GM23338 (cell line): ENCODE results near the gene OPTN. TPM values are rescaled to one million over a fixed set of nuclear protein-coding genes. Genes with fewer than 3 reads are reported as not detected.

Experiments
- ATAC-seq: fragments of 200-7000 bp; cut with Tn5 transposase; 3 replicates; pipeline ENCODE4 v1.9.1; 2020
- DNase-seq: peaks from one replicate; pipeline ENCODE4 v3.0.0-alpha.2; 2015; ENCODE audit warnings: low spot score
- H2AFZ ChIP-seq: fragments of 200-600 bp; sonication (generic); 2 replicates; pipeline ENCODE4 v1.8.0; 2016; ENCODE audit warnings: antibody characterized with exemption, mild to moderate bottlenecking, moderate library complexity
- H3F3A ChIP-seq: fragments of 200-600 bp; sonication (generic); replicated peaks from 2 replicates; pipeline ENCODE4 v1.8.0; 2017; ENCODE audit warnings: antibody characterized with exemption, mixed run types, low read depth
- H3K27ac ChIP-seq: fragments of 200-600 bp; sonication (generic); 2 replicates; pipeline ENCODE4 v1.6.1; 2016; ENCODE audit warnings: low read depth
- H3K27me3 ChIP-seq: fragments of 200-600 bp; sonication (generic); 2 replicates; pipeline ENCODE4 v1.8.0; 2016; ENCODE audit warnings: mild to moderate bottlenecking, mixed run types, moderate library complexity; ENCODE audit not compliant: insufficient read depth
- H3K36me3 ChIP-seq: fragments of 200-600 bp; sonication (generic); 2 replicates; pipeline ENCODE4 v1.8.0; 2016; ENCODE audit warnings: mild to moderate bottlenecking; ENCODE audit not compliant: insufficient read depth
- H3K4me1 ChIP-seq: fragments of 200-600 bp; sonication (generic); 2 replicates; pipeline ENCODE4 v1.8.0; 2016; ENCODE audit warnings: mild to moderate bottlenecking, moderate library complexity; ENCODE audit not compliant: insufficient read depth
- H3K4me2 ChIP-seq: fragments of 200-600 bp; sonication (generic); 2 replicates; pipeline ENCODE4 v1.7.1; 2017; ENCODE audit warnings: mixed run types
- H3K4me3 ChIP-seq: fragments of 200-600 bp; sonication (generic); 2 replicates; pipeline ENCODE4 v1.6.1; 2016; ENCODE audit warnings: mixed run types
- H3K79me2 ChIP-seq: fragments of 200-600 bp; sonication (generic); replicated peaks from 2 replicates; pipeline ENCODE4 v1.8.0; 2017; ENCODE audit warnings: mild to moderate bottlenecking; ENCODE audit not compliant: insufficient read depth
- H3K9me2 ChIP-seq: fragments of 200-600 bp; sonication (generic); 2 replicates; pipeline ENCODE4 v1.8.0; 2017; ENCODE audit not compliant: insufficient read depth
- H4K20me1 ChIP-seq: fragments of 200-600 bp; sonication (generic); replicated peaks from 2 replicates; pipeline ENCODE4 v1.8.0; 2017; ENCODE audit warnings: mild to moderate bottlenecking; ENCODE audit not compliant: insufficient read depth
- H3K27ac Mint-ChIP-seq: 2 replicates; pipeline ENCODE4 v1.8.0; 2020; ENCODE audit warnings: inconsistent platforms, mild to moderate bottlenecking, moderate library complexity, mixed read lengths
- H3K27me3 Mint-ChIP-seq: 3 replicates; pipeline ENCODE4 v1.8.0; 2022; ENCODE audit warnings: low read depth, mild to moderate bottlenecking, moderate library complexity, mixed read lengths, inconsistent platforms; ENCODE audit not compliant: insufficient read depth, poor library complexity
- H3K36me3 Mint-ChIP-seq: 3 replicates; pipeline ENCODE4 v1.8.0; 2021; ENCODE audit warnings: low read depth, mild to moderate bottlenecking, inconsistent platforms, moderate library complexity, mixed read lengths
- H3K4me1 Mint-ChIP-seq: 3 replicates; pipeline ENCODE4 v1.8.0; 2020; ENCODE audit warnings: mild to moderate bottlenecking, inconsistent platforms, mixed read lengths
- H3K4me3 Mint-ChIP-seq: 3 replicates; pipeline ENCODE4 v1.8.0; 2021; ENCODE audit warnings: moderate library complexity, mild to moderate bottlenecking, inconsistent platforms, mixed read lengths
- H3K9me3 Mint-ChIP-seq: 3 replicates; pipeline ENCODE4 v1.8.0; 2020; ENCODE audit warnings: moderate library complexity, mild to moderate bottlenecking, inconsistent platforms, mixed read lengths
- CREB1 ChIP-seq: fragments of 250-450 bp; sonication (Bioruptor Pico); IDR thresholded peaks from 2 replicates; pipeline ENCODE4 v1.5.0; 2020; ENCODE audit warnings: low read depth, mild to moderate bottlenecking, moderate library complexity
- CTCF ChIP-seq, 2 experiments: fragments of 200-600 bp in 1 of 2; sonication (generic) in 1 of 2; conservative IDR thresholded peaks; 2 replicates each; pipeline versions ENCODE4 v1.5.1 to v1.6.1; 2016 to 2017; ENCODE audit warnings: antibody characterized with exemption in 2 of 2, low read depth in 2 of 2, mild to moderate bottlenecking in 2 of 2, moderate library complexity in 1 of 2
- ETS1 ChIP-seq: IDR thresholded peaks from 2 replicates; pipeline ENCODE4 v1.6.1; 2016; ENCODE audit warnings: antibody characterized with exemption
- EZH2 ChIP-seq: fragments of 200-600 bp; sonication (generic); IDR thresholded peaks from one replicate; pipeline ENCODE4 v1.8.0; 2017; ENCODE audit warnings: antibody characterized with exemption, mild to moderate bottlenecking, low read depth; ENCODE audit not compliant: unreplicated experiment
- EZH2phosphoT487 ChIP-seq: fragments of 200-600 bp; sonication (generic); IDR thresholded peaks from one replicate; pipeline ENCODE4 v1.8.1; 2018; ENCODE audit warnings: antibody characterized with exemption; ENCODE audit not compliant: unreplicated experiment
- JUNB ChIP-seq: IDR thresholded peaks from one replicate; pipeline ENCODE4 v1.6.1; 2016; ENCODE audit warnings: antibody characterized with exemption; ENCODE audit not compliant: unreplicated experiment
- NANOG ChIP-seq: IDR thresholded peaks from 2 replicates; pipeline ENCODE4 v1.6.1; 2016; ENCODE audit warnings: antibody characterized with exemption, borderline replicate concordance
- POLR2AphosphoS5 ChIP-seq: IDR thresholded peaks from 2 replicates; pipeline ENCODE4 v1.6.1; 2016; ENCODE audit warnings: antibody characterized with exemption, low read depth
- REST ChIP-seq: IDR thresholded peaks from one replicate; pipeline ENCODE4 v1.6.1; 2018; ENCODE audit warnings: antibody characterized with exemption; ENCODE audit not compliant: unreplicated experiment
- STAT1 ChIP-seq: IDR thresholded peaks from one replicate; pipeline ENCODE4 v1.6.1; 2016; ENCODE audit warnings: antibody characterized with exemption; ENCODE audit not compliant: unreplicated experiment
- ZNF114 ChIP-seq: fragments of 250-450 bp; sonication (Bioruptor Pico); IDR thresholded peaks from 2 replicates; pipeline ENCODE4 v1.5.0; 2020; ENCODE audit warnings: mild to moderate bottlenecking, moderate library complexity
- ZNF331 ChIP-seq: fragments of 250-450 bp; sonication (Bioruptor Pico); IDR thresholded peaks from 2 replicates; pipeline ENCODE4 v1.5.0; 2020; ENCODE audit warnings: low read depth, mild to moderate bottlenecking, moderate library complexity
- ZNF462 ChIP-seq: fragments of 250-450 bp; sonication (Bioruptor Pico); IDR thresholded peaks from 2 replicates; pipeline ENCODE4 v1.5.0; 2020; ENCODE audit warnings: mild to moderate bottlenecking, moderate library complexity
- polyA plus RNA-seq: library from polyadenylated mRNA; unstranded; fragments of >200 nt; fragmentation: Nextera tagmentation; extraction: Ambion mirVana; gene quantifications from 2 replicates; pipeline ENCODE4 v1.2.1, GENCODE V29; 2016
- total RNA-seq: library from RNA; depleted of rRNA; stranded (reverse); fragments of >200 nt; shearing (Covaris generic); gene quantifications from 2 replicates; pipeline ENCODE4 v1.2.3, GENCODE V29; 2014

OPTN gene
- total and polyA plus RNA-seq, 2 experiments from 2014 or later, result 6.0 to 13.0 TPM

GRCh38 chr10:13113544-13113943 lies 13.6 kb downstream of the OPTN start:
- H3K4me3 Mint-ChIP-seq, result no peak overlapping the region
- Histone ChIP-seq H3K27ac (no peak overlapping the region), H3K27me3 (no peaks in the 10 kb centered on the region), H3F3A (peaks cover 6% of the 10 kb centered on the region; the same call in 1 of the 2 replicates), H3K4me3 (no peak overlapping the region), H2AFZ (no peak overlapping the region), H3K4me2 (no peak overlapping the region), H3K36me3 (no peaks in the 10 kb centered on the region; the same call in 1 of the 2 replicates), H3K9me2 (no peaks in the 10 kb centered on the region), H3K79me2 (no peaks in the 10 kb centered on the region), H4K20me1 (peaks cover 4% of the 10 kb centered on the region), H3K4me1 (no peaks in the 10 kb centered on the region)
- DNase-seq (no peak), ATAC-seq (no peak)
- H3K27ac Mint-ChIP-seq, result no peak overlapping the region
- H3K9me3 Mint-ChIP-seq, result no peaks in the 10 kb centered on the region
- peaks cover 4% of the 10 kb centered on the region; the same call in 1 of the 3 replicates for H3K36me3 Mint-ChIP-seq
- H3K27me3 Mint-ChIP-seq, result peaks cover 2% of the 10 kb centered on the region
- TF ChIP-seq ETS1, result no peak
- no peak for TF ChIP-seq ZNF331 (CRISPR knock-in tag)
- no peak for TF ChIP-seq EZH2
- no peak for TF ChIP-seq ZNF462 (CRISPR knock-in tag)
- TF ChIP-seq ZNF114, result no peak
- no peak for TF ChIP-seq CREB1 (CRISPR knock-in tag)
- TF ChIP-seq REST, result no peak
- TF ChIP-seq CTCF (conservative IDR thresholded peaks at IDR 0.05; ENCODE audit: low read depth in 2 of 2), result no peak
- TF ChIP-seq EZH2phosphoT487, result no peak
- TF ChIP-seq STAT1, result no peak
- TF ChIP-seq POLR2AphosphoS5, result no peak
- TF ChIP-seq NANOG, result no peak
- no peak for TF ChIP-seq JUNB
- 0 out of 3 replicates have a peak, but pooled peaks cover 3% of the 10 kb centered on the region for H3K4me1 Mint-ChIP-seq
